ENCODE measurements around the gene MAP3K1. TPM values are rescaled to one million over a fixed set of nuclear protein-coding genes. Genes with fewer than 3 reads are reported as not detected.

Gene MAP3K1
- total and polyA plus RNA-seq, 8 donors, result 20.6 to 70.8 (median 60.9) TPM

DNA sequence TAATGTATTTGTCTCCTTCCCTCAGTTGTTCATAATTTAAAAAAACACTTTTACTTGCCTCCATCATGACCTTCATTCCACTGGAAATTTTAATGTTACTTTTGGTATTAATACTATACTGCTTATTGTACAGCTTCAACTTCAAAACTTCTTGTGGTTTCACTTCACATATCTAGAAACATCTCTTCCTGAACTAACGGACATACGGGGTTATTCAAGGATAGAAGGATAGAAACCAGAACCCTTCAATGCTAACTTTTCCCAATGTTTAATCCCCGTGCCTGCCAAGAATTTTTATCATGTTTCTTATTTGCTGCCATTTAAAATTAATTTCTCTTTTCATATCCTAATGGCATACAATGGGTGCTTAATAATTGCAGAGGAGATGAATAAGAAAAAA, 57.7 kb downstream of the MAP3K1 start:
- Histone ChIP-seq H3K27ac (no peak overlapping the region), H3K36me3 (peaks cover 0 to 82% of the 10 kb centered on the region in 2 donors), H3K4me1 (no peaks in the 10 kb centered on the region), H3K4me3 (no peak overlapping the region), H3K27me3 (no peaks in the 10 kb centered on the region), H3K9me3 (no peaks in the 10 kb centered on the region)
- DNase-seq, result no peak
- intact Hi-C loops (cut with DNase I), result no loop called here
- TF ChIP-seq, protein P1, sequence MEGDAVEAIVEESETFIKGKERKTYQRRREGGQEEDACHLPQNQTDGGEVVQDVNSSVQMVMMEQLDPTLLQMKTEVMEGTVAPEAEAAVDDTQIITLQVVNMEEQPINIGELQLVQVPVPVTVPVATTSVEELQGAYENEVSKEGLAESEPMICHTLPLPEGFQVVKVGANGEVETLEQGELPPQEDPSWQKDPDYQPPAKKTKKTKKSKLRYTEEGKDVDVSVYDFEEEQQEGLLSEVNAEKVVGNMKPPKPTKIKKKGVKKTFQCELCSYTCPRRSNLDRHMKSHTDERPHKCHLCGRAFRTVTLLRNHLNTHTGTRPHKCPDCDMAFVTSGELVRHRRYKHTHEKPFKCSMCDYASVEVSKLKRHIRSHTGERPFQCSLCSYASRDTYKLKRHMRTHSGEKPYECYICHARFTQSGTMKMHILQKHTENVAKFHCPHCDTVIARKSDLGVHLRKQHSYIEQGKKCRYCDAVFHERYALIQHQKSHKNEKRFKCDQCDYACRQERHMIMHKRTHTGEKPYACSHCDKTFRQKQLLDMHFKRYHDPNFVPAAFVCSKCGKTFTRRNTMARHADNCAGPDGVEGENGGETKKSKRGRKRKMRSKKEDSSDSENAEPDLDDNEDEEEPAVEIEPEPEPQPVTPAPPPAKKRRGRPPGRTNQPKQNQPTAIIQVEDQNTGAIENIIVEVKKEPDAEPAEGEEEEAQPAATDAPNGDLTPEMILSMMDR (IDR thresholded peaks at IDR 0.05), result no peak
- no peak for ATAC-seq

- Histone ChIP-seq H3K4me3 (no peak overlapping the region), H3K27me3 (no peaks in the 10 kb centered on the region), H3K9me3 (no peaks in the 10 kb centered on the region), H3K4me1 (no peaks in the 10 kb centered on the region), H3K27ac (no peak overlapping the region), H3K36me3 (peaks cover 0 to 87% of the 10 kb centered on the region in 2 donors)
- TF ChIP-seq, protein P1 (IDR thresholded peaks at IDR 0.05), result no peak
- DNase-seq, result no peak
- ATAC-seq, result no peak
- intact Hi-C loops (cut with DNase I), result no loop called here
Observed at GRCh38 chr5:56876327-56876726, 61.0 kb downstream of the MAP3K1 start.

- Histone ChIP-seq H3K4me1 (no peaks in the 10 kb centered on the region), H3K36me3 (peaks cover 0 to 88% of the 10 kb centered on the region in 2 donors), H3K27ac (no peak overlapping the region), H3K9me3 (no peaks in the 10 kb centered on the region), H3K4me3 (no peak overlapping the region), H3K27me3 (no peaks in the 10 kb centered on the region)
- DNase-seq (no peak), ATAC-seq (no peak)
- intact Hi-C loops (cut with DNase I), result no loop called here
- TF ChIP-seq, protein P1 (IDR thresholded peaks at IDR 0.05), result no peak
Observed at GRCh38 chr5:56881571-56881970, 66.2 kb downstream of the MAP3K1 start.

DNA sequence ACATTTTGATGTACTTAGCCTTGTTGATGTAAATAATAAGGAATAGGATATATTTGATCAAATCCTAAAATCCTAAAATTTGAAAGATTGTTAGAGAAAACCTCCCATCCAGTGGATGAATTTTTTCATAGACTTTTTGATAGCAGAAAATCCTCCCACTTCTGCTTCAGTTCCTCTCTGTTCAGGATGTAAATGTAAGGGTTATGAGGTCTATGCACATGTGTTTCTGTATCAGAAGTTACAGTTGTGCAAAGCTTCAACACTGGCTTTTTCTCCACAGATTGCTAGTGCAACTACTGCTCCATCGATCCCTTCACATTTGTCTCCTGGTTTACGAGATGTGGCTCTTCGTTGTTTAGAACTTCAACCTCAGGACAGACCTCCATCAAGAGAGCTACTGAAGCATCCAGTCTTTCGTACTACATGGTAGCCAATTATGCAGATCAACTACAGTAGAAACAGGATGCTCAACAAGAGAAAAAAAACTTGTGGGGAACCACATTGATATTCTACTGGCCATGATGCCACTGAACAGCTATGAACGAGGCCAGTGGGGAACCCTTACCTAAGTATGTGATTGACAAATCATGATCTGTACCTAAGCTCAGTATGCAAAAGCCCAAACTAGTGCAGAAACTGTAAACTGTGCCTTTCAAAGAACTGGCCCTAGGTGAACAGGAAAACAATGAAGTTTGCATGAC, 78.1 kb downstream of the MAP3K1 start:
- Histone ChIP-seq H3K27ac (no peak overlapping the region), H3K4me3 (no peak overlapping the region), H3K36me3 (peaks cover 0 to 50% of the 10 kb centered on the region in 2 donors), H3K27me3 (no peaks in the 10 kb centered on the region), H3K9me3 (no peaks in the 10 kb centered on the region), H3K4me1 (no peaks in the 10 kb centered on the region)
- TF ChIP-seq, protein P1 (IDR thresholded peaks at IDR 0.05), result no peak
- intact Hi-C loops (cut with DNase I), result no loop called here
- no peak for DNase-seq
- no peak for ATAC-seq

DNA sequence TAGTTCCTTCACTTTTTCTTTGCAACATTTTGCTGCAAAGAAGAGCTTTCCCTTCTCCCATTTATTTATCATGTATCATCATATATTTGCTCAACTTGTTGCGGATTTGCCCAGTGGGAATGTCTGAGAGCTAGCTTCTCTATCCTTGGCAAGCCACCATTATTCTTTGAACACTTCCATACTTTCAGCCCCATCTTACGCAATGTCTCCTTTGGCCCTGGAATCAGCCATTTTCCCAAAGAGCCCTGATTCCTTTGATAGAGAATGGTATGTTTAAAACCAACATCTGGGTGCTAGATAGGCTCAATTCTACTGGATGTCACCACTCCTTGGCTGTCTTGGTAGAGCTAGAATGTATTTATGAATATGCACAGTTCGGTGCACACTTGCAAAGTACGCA, 81.4 kb downstream of the MAP3K1 start:
- Histone ChIP-seq H3K27me3 (no peaks in the 10 kb centered on the region), H3K4me1 (peaks cover 0 to 5% of the 10 kb centered on the region in 2 donors), H3K4me3 (no peak overlapping the region), H3K36me3 (peaks cover 0 to 23% of the 10 kb centered on the region in 2 donors), H3K27ac (no peak overlapping the region), H3K9me3 (no peaks in the 10 kb centered on the region)
- no peak for DNase-seq
- ATAC-seq, result no peak
- TF ChIP-seq, protein P1 (IDR thresholded peaks at IDR 0.05), result no peak
- intact Hi-C loops (cut with DNase I), result no loop called here
